OCI-LY7 (cell line): Measurements from ENCODE around the gene TRIML1.

Experiments used
- EZH2phosphoT487 ChIP-seq: fragments of 200-600 bp; sonication (generic); IDR thresholded peaks from 2 replicates; pipeline ENCODE4 v1.6.1; 2018; ENCODE audit warnings: low read depth, borderline replicate concordance, mild to moderate bottlenecking, mixed run types, antibody characterized with exemption, low read length, moderate library complexity, mixed read lengths
- TF ChIP-seq, protein P1 (sequence below): fragments of 200-600 bp; sonication (generic); conservative IDR thresholded peaks from 2 replicates; pipeline ENCODE4 v1.5.1; 2014; ENCODE audit warnings: mild to moderate bottlenecking, antibody characterized with exemption, low read length, moderate library complexity, mixed read lengths

- TF ChIP-seq, protein P1, sequence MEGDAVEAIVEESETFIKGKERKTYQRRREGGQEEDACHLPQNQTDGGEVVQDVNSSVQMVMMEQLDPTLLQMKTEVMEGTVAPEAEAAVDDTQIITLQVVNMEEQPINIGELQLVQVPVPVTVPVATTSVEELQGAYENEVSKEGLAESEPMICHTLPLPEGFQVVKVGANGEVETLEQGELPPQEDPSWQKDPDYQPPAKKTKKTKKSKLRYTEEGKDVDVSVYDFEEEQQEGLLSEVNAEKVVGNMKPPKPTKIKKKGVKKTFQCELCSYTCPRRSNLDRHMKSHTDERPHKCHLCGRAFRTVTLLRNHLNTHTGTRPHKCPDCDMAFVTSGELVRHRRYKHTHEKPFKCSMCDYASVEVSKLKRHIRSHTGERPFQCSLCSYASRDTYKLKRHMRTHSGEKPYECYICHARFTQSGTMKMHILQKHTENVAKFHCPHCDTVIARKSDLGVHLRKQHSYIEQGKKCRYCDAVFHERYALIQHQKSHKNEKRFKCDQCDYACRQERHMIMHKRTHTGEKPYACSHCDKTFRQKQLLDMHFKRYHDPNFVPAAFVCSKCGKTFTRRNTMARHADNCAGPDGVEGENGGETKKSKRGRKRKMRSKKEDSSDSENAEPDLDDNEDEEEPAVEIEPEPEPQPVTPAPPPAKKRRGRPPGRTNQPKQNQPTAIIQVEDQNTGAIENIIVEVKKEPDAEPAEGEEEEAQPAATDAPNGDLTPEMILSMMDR, result no peak
- TF ChIP-seq EZH2phosphoT487, result no peak
Observed at GRCh38 chr4:188196134-188196735, 57.0 kb downstream of the TRIML1 start.
